OCI-LY3 (cell line): ENCODE measurements around the gene CRADD.

Experiments
- CTCF ChIP-seq: fragments of 200-600, 300-600 bp; sonication (generic); IDR thresholded peaks from 2 replicates; pipeline ENCODE4 v1.5.1; 2014; ENCODE audit warnings: antibody characterized with exemption, low read length, low read depth
- EZH2phosphoT487 ChIP-seq: fragments of 200-600 bp; shearing (Covaris generic); IDR thresholded peaks from 2 replicates; pipeline ENCODE4 v1.6.1; 2018; ENCODE audit warnings: antibody characterized with exemption, mixed run types, low read depth

- TF ChIP-seq CTCF (no peak), EZH2phosphoT487 (no peak)
These were observed 34.4 kb upstream of the CRADD start for GRCh38 chr12:93642751-93643150.
